GM21526 (cell line): ENCODE data around the gene PDGFD.

ENCODE experiments used
- ATAC-seq: cut with Tn5 transposase; IDR thresholded peaks from one replicate; pipeline ENCODE4 v1.9.1; 2021; ENCODE audit warnings: moderate library complexity; ENCODE audit not compliant: unreplicated experiment, low FRiP score

PDGFD gene

DNA sequence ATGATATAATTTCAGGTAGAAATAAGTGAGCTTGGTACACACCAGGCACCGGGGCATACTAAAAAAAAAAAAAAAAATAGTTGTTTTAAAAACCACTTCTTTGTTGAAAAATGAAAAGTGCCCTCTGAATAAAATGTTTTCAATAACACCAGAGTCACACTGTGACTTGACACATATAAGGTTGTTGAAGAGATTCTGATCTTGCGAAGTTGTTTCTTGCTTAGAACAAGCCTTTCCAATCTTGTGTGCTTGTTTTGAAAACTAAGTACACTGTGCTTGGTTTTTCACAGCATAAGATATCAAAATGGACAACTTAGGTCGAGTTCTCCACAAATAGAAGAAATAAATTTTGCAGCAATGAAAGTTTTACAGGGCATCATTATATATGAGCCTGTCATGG lies 17.0 kb downstream of the PDGFD start:
- no peak for ATAC-seq

GRCh38 chr11:104146421-104146820 lies 17.5 kb downstream of the PDGFD start:
- no peak for ATAC-seq

- no peak for ATAC-seq
Measured at GRCh38 chr11:104145062-104145461, 18.9 kb downstream of the PDGFD start.

DNA sequence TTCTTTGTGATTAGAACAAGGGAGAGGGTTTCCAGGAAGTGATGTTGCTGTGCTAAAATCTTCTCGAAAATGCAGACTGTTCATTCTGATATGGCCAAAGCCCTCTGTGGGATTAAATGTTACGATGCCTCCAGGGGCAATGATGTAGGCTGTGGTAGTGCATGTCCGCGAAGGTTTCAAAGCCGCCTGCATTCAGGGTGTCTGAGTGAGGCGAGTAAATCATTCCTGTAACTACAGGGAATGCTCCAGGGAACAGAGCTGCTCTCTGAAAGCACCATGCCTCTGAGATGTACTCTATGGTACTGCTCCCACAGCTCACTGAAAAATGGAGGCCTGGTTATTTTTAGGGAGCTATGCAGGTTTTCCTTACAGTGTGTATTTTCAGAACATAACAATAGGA lies 21.2 kb downstream of the PDGFD start:
- ATAC-seq = no peak

GRCh38 chr11:104136861-104137260 lies 27.1 kb downstream of the PDGFD start:
- ATAC-seq = no peak

GRCh38 chr11:104134745-104135144 lies 29.2 kb downstream of the PDGFD start:
- ATAC-seq = no peak

- ATAC-seq = no peak
Measured at GRCh38 chr11:104130161-104130560, 33.8 kb downstream of the PDGFD start.

- ATAC-seq = no peak
Measured at GRCh38 chr11:104129145-104129544, 34.8 kb downstream of the PDGFD start.

DNA sequence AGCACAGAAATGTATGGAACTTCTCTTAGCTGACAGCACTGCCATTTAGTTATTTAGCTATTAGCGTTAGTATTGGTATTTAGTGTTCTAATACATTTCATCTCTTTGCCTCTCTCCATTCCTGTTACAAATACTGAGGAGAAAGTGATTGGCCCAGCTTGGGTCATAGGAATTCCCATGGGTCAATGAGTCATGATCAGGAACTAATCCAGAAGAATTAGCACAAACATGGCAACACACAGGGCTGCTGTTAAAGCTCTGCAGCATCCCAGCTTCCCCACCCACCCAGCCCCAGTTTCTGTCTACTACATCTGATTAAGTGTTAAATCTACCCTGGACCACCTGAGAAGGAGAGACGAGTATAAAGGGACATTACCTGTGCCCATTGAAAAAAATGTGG lies 36.1 kb downstream of the PDGFD start:
- no peak for ATAC-seq

DNA sequence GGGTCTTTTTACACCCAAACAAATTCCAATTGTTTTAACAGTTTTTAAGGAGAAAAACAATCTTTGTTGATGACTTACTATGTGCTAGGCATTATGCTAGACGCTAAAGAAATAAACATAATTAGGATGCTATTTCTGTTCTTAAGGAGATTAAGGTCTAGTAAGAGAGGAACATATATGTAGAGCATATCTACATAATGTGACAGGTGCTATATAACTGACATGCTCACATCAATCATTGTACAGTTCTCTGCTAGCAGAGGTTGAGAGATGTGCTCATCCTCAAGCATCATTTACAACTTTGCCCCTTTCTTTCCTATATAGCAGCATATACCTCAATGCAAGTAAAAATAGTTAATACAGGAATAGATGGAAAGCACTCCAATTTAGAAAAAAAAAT lies 37.5 kb downstream of the PDGFD start:
- no peak for ATAC-seq

- no peak for ATAC-seq
Measured at GRCh38 chr11:104124979-104125378, 39.0 kb downstream of the PDGFD start.

- ATAC-seq = no peak
Measured at GRCh38 chr11:104122836-104123235, 41.1 kb downstream of the PDGFD start.

DNA sequence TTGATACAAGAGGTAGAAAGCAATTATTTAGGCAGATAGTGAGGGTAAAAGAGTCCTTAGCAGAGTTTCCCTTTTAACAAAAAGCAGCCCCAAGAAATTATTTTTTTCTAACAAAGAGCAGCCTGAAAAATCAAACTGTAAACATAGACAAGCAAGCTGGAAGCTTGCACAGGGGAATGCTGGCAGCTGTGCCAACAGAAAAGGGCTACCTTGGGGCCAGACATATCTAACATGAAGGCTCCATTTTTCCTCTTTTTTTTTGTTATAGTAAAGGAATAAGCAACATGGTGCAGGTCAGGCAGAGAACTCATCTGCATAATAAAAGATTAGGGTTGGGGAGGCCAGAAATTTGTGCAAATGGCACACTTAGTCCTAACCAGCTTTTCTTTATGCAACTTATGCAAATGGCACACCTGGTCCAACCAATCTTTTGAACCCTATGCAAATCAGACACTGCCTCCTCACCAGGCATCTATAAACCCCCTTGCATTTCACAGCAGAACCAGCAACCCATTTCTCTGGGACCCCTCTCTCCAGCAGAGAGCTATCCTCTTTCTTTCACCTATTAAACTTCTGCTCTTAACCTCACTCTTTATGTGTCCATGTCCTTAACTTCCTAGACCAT lies 41.8 kb downstream of the PDGFD start:
- ATAC-seq = no peak

- no peak for ATAC-seq
Measured at GRCh38 chr11:104120493-104121137, 43.3 kb downstream of the PDGFD start.

- ATAC-seq = no peak
Measured at GRCh38 chr11:104118105-104118744, 45.7 kb downstream of the PDGFD start.

GRCh38 chr11:104113541-104113940 lies 50.4 kb downstream of the PDGFD start:
- ATAC-seq = no peak

DNA sequence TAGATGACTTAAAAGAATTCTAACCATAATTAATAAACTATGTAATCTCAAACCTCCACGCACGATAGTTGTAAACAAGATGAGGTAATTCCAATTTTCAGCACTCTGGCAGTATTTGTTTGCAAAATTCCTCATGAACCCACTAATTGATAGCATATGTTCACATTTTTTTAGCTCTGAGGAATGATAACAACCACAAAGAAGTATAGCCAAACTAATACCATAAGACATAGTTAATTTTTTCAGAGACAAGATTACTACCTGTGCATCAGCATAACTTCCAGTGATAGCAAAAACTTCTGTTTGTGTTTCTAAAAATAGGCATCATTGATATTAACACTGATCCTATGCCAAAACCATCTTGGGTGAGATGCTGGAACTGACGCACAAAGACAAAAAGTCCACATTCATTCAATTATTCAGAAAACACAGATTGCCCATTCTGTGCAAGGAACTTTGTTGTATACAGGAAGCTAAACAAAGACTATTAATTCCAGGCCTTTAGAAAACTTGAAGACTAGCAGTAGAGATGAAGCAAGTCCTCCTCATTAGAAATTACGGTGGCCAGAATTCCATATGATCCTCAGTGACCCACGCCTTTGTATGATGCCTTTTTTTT lies 57.7 kb downstream of the PDGFD start:
- no peak for ATAC-seq

DNA sequence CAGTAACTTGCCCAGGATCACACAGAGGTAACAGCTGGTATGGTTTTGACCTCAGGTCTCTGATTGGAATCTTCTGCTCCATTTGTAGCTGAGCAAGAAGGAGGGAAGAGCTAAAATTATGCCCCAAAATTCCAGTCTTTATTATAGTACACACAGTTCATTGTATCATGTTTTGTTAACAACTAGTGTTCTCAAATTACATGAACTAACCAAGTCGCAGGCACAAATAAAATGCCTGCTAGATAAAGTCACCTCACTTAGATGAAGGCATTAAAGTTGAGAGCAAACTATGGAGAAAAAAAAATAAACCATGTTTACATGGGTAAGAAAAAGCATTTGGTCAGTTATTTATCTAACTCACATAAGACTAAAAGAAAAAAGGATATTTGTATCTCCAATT lies 58.8 kb downstream of the PDGFD start:
- no peak for ATAC-seq

GRCh38 chr11:104104664-104105063 lies 59.3 kb downstream of the PDGFD start:
- no peak for ATAC-seq

- no peak for ATAC-seq
Measured at GRCh38 chr11:104104201-104104600, 59.7 kb downstream of the PDGFD start.

DNA sequence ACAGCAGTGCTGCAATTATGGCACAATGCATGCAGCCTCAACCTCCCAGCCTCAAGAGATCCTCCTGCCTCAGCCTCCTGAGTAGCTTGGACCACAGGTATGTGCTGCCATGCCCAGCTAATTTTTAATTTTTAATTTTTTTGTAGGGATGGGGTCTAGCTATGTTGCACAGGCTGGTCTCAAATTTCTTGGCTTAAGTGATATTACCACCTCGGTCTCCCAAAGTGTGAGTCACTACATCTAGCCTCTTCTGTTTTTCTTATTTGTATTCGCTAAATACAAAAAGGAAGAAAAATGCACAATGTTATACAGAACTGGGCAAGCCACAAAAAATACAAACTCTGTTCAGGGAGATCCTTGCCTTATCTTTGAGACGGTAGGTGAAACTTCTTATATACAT lies 65.4 kb downstream of the PDGFD start:
- ATAC-seq = no peak

- no peak for ATAC-seq
Measured at GRCh38 chr11:104098132-104098531, 65.8 kb downstream of the PDGFD start.
